Muscle of back (tissue), 11 donors: ENCODE data around the gene PAX3. TPM values are rescaled to one million over a fixed set of nuclear protein-coding genes. Genes with fewer than 3 reads are reported as not detected.
"Not testable (repeated sequence)": the region's sequence is repeated elsewhere in the genome, so short reads cannot be mapped to it uniquely, and the experiment has no call there.

ENCODE experiments used
- DNase-seq, 3 donors: peaks; one replicate each; pipeline versions ENCODE4 v3.0.0 to v3.0.0-alpha.2; 2013
- polyA plus RNA-seq, 10 donors: library from polyadenylated mRNA; unstranded; fragments of 120-200 nt; gene quantifications; one replicate each; pipeline ENCODE4 v1.2.1, GENCODE V29; 2013; ENCODE audit not compliant: insufficient read length in 10 of 10

PAX3 gene
- polyA plus RNA-seq, 10 donors, result 0.20 to 3.9 (median 2.2) TPM

DNA sequence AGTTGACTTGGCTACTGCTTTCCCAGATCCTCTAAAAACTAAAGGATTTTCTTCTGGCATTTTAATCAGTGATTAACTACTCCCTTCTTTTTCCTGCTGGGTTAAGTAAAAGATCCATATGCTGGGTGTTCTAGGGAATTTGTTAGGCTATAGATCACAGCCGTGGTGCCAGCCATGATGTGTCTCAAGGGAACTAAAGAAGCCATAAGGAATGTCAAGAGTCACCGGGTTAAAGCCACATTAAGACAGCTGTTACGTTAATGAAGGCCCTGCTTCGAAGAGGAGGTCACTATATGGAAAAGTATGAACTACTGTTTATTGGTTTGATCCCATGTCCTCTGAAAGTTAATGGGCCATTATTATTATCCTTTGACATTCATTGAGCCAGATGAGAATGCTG lies 70.7 kb downstream of the PAX3 start:
- DNase-seq, result no peak

- DNase-seq, result no peak
Observed at GRCh38 chr2:222218786-222219185, 80.0 kb downstream of the PAX3 start.

GRCh38 chr2:222217712-222218111 lies 81.1 kb downstream of the PAX3 start:
- DNase-seq, result no peak

GRCh38 chr2:222214885-222215284 lies 83.9 kb downstream of the PAX3 start:
- peak in 1 of 3 donors; percentile 22 for DNase-seq

DNA sequence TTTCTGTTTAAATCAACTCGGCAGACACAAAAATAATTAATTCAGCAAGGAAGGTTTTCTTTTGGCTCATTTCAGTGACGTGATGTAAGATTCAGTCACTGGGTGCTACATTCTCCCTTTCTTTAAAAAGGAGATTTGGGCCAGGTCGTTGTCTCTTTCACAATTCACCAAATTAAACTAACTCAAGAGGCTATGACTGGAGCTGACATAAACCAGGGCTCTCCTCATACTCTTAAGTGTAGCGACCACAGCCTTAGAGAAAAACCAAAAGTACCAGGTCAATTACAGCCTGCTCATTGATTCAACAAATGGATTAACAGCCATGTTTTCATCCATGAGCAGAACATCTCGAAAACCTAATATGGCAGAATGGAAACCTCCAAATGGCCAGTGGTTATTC lies 85.7 kb downstream of the PAX3 start:
- DNase-seq, result no peak

- DNase-seq, result no peak
Observed at GRCh38 chr2:222212571-222212970, 86.2 kb downstream of the PAX3 start.

DNA sequence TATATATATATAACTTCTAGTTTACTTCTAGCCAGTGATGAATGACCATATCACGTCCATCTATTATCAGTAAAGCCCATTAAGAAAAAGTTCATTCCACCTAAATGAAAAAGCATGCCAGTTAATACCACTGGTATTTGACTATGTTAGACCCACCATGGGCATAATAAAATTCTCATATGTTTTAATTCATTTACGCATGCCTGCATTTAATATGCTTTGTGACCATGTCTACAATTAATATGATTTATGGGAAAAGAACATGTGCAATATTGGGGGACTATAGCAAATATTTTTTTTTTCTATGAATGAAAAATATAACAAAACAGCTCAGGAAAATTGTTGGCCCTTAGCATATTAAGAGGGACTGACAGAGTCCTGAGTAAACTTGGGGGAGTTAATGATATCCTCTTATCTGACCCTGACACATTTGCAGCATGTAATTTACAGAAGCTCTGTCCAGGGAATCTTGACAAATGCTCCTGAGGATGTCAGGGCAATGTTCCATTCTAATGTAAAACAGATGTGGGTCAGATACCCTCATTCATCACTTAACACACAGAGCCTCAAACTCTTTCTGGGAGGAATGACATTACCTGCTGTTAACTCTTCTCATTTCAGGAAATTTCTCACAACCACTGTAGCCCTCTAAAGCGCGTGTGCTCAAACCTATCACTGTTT lies 90.6 kb downstream of the PAX3 start:
- no peak for DNase-seq

DNA sequence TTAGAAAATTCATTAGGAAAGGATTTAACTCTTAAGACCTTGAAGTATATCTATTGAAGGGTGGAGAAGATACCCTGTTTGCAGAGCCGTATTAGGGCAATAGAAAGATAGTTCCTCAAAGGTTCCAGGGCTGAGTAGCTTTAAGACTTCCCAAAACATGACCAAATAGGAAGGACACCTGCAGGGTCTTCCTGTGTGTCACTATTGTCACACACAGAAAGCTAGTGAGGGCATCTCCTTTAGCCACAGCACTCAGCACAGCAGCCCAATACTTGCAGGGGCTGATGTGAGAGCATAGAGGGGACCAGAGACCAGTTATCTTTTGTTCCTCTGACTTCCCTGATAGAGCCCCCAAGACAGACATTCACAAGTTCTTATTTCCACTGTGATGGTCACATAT lies 93.7 kb downstream of the PAX3 start:
- DNase-seq, result no peak

GRCh38 chr2:222203041-222203440 lies 95.8 kb downstream of the PAX3 start:
- DNase-seq, result no peak

DNA sequence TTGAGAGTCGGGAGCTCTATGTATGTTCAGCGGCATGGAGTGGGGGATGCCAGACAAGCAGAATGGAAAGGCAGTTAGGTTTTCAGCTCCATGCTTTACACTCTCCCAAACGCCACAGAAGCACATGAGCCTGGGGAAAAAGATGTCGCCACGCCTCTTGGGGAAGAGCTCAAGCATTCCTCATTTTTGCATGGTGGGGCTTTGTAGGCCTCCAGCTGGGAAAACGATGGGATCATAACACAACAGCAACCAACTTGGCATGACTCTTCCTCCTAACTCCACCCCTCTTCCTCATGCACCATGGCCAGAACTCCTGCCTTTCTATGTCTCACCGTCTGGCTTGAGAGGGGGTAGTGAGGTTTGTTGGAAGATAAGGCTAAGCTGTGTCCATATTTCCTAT lies 102.6 kb downstream of the PAX3 start:
- DNase-seq, result peak in 1 of 3 donors; percentile 6

DNA sequence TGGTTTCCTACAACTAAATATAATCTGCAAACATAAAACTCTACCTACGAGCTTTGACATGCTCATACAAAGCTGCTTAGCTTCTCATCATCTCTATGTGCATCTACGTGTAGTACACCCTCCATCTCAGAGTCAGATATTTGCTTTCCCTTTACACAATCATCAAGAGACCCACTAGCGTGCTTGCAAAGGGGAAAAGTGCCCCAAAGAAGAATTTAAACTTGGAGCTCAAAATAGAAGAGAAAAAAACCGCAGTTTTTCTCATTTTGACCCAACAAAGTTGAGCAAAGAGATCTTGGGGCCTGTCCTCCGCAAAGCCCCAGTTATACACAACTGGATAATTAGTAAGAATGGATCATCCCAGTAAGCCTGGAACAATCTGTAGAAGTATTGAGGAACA lies 104.1 kb downstream of the PAX3 start:
- DNase-seq, result no peak

DNA sequence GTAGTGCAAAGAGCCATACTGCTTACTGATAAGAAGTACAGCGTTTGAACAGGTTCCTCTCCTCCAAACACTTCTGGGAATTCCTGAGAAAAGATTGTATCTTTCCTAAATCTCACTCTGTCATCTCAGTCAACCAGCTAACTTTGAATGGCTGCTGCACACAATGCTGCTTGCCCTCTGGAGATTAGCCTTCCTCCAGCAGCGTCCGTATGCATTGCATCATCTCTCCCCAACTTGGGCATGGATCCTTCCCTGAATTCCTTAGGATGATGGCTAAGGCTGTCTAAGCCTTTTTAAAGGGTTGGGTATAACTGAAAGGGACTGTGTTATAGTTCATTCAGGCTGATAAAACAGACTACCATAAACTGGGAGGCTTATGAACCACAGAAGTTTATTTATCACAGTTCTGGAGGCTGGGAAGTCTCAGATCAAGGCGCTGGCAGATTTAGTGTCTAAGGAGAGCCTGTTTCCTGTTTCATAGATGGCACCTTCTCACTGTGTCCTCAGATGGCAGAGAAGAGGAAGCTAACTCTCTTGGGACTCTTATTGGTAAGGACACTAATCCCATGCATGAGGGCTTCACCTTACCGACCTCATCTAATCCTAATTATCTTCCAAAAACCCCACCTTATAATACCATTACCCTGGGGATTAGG lies 105.3 kb downstream of the PAX3 start:
- no peak for DNase-seq

DNA sequence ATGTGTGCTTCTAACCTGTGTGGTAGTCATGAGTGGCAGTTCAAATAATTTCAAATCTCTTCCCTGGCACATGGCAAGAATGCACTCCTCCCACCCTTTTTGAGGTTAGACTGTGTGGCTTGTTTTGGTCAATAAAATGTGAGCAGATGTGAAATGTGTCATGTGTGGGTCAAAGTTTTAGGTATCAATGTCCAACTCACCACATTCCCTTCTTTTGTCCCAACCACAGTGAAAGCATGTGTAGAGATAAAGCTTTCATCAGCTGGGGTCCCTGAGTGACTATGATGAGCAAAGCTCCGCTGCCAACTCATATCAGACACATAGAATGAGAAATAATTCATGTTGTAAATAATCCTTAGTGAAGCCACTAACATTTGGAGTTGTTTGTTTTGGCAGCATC lies 118.2 kb downstream of the PAX3 start:
- no peak for DNase-seq

DNA sequence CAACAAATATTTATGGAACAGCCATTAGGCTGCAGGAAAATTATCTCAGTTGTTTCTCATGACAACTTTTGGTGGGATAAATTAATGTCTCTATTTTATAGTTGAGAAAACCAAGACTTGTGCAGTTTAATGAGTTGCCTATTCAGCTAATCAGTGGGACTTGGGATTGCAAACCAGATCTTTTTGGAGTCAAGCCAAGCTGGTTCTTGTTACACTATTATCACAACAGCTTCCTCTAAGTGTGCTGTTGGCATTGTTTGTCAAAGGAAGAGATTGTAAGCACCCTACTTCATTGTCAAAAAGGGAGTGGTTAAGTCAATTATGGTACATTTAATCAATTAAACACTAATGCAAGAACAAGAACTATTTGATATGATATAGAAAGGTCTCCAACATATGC lies 119.2 kb downstream of the PAX3 start:
- no peak for DNase-seq

DNA sequence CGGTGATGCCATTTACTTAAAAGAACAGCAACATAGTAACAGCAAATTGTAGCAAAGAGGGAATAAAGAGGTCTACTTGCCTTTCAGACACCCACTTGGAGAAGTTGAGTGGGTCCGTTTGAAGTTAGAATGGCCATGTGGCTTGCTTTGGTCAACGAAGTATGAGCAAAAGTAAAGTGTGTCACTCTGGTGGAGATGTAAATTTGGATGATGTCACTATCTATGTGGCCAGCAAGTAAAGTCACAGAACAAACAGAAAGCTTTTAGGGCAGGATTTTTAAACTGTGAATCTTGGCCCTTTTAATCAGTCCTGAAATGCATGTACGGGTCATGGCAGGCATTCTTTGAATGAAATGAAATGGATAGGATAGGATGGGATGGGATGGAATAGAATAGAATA lies 120.3 kb downstream of the PAX3 start:
- no peak for DNase-seq

DNA sequence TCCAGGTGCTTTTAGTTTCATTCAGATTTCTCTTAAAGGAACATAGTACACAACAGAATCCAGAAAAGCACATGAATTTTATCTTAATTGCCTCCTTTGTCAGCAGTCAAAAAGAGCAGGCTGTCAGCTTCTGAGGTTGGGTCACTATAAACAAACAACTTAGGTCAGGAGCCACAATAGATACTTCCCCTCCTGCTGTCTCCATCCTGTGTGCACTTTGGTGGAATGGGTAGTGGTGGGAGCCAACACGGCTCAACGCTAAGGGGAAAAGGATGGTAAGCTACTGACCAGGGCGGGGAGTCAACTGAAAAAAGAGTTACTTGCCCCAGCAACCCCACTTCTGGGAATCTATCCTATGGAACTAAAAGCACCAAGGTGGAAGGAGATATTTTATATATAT lies 121.9 kb downstream of the PAX3 start:
- no peak for DNase-seq

- no peak for DNase-seq
Observed at GRCh38 chr2:222174450-222174849, 124.3 kb downstream of the PAX3 start.

DNA sequence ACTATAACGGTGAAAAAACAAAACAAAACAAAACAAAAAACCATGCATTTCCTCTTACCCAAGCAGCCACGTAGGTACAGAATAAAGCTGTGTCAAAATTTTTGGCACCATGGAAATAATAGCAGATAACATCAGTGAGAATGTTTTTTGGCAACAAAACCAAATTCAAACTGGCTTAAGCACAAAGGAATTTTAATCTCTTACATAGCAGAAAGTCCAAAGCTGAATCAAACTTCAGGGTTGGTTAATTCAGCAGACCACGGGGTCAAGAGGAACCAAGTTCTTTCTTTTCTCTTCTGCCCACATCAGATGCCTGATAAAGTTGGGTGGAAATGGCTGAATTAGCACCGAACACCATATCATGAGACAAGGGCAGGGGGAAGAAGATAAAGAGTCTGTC lies 129.5 kb downstream of the PAX3 start:
- DNase-seq, result peak in 1 of 3 donors; percentile 13

DNA sequence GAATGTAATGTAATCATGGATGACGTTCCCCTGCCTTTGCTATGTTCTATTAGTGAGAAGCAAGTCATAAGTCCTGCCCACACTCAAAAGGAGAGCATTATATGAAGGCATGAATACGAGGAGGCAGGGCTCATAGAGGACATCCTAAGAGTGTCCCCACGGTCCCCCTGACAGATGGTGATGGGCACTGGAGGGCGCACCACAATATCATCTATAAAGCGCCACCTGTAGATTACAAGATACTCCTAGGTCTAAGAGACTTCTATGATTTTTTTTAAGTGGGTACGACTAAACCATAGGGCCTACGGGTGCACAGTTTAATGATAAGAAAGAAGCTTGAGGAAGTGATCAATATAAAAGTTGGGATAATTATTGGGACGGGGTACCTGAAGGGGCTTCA lies 131.0 kb downstream of the PAX3 start:
- no peak for DNase-seq

GRCh38 chr2:222160944-222161343 lies 137.9 kb downstream of the PAX3 start:
- DNase-seq, result peak in 1 of 3 donors; percentile 5

- DNase-seq, result no peak
Observed at GRCh38 chr2:222160125-222160524, 138.7 kb downstream of the PAX3 start.

DNA sequence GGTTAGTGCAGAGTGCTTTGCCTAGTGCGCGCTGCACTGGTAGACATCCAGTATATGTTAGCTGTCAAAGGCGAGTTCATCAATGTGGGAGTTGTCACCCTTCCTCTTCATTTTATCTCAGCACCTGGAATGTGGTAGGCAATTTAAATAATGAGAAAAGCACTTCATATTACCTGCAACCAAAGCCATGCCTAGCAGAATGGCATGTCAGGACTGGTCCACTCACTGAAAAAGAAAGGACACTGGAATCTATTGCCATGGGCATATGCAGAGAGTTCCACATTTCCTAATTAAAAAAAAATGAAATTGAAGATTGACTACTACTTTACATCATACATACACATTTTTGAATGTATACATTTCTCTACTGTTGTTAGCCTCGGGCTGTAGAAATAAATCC lies 139.6 kb downstream of the PAX3 start:
- no peak for DNase-seq

GRCh38 chr2:222155003-222155664 lies 143.7 kb downstream of the PAX3 start:
- not testable (repeated sequence) for DNase-seq
